HG02852 (cell line): ENCODE measurements around the gene ZNF627.
"Not testable (repeated sequence)": the region's sequence is repeated elsewhere in the genome, so short reads cannot be mapped to it uniquely, and the experiment has no call there.

ENCODE experiments used
- ATAC-seq: cut with Tn5 transposase; IDR thresholded peaks from one replicate; pipeline ENCODE4 v1.9.1; 2021; ENCODE audit warnings: mild to moderate bottlenecking, moderate library complexity; ENCODE audit not compliant: unreplicated experiment

ZNF627 gene

DNA sequence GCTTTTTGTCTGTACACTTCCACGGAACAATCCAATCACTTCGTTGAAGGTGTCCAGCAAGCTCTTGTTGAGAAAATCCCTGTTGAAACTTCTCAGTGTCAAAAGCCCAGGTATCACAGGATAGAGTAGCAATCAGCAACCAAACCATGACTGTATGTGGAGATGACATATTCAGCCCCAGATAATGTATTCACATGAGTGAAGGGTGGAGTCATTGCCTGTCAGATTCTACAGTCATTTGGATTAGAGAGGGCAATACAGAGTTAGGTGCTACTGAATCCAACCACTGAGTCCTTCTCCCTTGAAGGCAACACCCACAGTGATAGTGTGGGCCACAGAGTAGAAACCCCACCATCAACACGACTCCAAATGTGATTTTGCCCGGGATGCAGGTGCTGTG is 23.3 kb downstream of the ZNF627 start:
- no peak for ATAC-seq

DNA sequence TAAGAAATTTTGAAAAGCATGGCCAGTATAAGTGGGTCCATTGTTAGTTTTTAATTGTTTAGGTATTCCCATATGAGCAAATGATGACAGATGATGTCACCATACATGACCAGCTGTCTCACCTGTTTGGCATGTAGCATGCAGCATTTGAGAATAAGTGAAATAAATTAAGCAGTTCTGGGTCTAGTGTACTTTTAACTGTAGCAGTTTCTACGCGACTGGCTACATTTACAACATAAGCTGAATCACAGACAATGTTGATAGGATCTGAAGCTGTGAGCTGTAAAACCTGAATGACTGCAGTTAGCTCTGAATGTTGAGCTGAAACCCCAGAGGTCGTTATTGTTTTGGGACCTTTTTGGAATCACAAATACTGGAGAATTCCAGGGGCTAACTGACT is 25.1 kb downstream of the ZNF627 start:
- not testable (repeated sequence) for ATAC-seq

DNA sequence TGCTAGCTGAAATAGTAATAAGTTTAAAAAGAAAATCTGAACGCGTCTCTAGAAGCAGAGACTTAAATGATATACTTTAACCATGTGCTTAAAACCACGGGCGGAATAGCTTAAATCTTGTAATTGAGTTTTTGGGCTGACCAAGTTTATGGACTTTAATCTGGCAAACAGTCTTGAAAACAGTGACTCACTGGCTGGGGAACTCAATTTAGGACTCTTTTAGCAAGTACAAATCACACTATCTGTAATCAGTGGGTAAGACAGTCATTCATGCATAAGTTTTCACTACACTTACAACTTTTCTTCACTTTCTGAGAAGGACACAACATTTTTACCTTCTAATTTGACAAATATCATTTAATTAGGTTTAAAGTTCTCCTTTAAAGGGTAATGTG is 26.8 kb downstream of the ZNF627 start:
- ATAC-seq: no peak

DNA sequence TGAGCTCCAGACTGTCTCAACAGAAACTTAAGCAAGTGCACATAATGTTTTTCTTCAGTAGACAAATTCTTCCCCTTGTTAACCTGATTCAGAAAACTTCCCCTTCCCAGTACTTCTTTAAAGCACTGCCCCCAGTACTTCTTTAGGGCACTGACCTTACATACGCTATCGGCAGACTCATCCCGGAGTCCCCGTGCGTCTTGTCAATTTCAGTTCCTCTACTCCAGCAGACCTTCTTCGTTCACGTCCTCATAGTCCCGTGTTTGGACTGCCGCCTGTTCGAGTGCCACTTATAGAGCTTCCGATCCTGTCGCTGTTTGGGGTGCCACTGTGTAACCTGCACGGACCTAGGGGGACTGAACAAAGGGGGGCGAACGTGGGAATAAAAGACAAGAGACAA is 29.0 kb downstream of the ZNF627 start:
- no peak for ATAC-seq

DNA sequence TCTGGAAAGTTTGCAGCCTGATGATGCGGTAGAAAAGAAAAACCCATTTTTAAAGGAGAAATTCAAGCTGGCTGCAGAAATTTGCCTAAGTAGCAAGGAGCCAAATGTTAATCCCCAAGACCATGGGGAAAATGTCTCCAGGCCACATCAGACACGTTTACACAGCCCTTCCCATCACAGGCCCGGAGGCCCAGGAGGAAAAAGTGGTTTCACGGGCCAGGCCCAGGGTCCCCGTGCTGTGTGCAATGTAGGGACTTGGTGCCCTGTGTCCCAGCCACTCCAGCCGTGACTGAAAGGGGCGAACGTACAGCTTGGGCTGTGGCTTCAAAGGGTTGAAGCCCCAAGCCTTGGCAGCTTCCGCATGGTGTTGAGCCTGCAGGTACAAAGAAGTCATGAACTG is 35.9 kb downstream of the ZNF627 start:
- no peak for ATAC-seq

DNA sequence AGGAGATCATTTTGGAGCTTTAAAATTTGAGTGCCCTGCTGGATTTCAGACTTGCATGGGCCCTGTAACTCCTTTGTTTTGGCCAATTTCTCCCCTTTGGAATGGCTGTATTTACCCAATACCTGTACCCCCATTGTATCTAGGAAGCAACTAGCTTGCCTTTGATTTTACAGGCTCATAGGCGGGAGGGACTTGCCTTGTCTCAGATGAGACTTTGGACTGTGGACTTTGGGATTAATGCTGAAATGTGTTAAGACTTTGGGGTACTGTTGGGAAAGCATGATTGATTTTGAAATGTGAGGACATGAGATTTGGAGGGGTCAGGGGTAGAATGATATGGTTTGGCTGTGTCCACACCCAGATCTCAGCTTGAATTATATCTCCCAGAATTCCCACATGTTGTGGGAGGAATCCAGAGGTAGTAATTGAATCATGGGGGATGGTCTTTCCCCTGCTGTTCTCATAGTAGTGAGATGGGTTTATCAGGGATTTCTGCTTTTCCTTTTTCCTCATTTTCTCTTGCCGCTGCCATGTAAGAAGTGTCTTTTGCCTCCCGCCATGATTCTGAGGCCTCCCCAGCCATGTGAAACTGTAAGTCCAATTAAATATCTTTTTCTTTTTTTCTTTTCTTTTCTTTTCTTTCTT is 36.9 kb downstream of the ZNF627 start:
- not testable (repeated sequence) for ATAC-seq

DNA sequence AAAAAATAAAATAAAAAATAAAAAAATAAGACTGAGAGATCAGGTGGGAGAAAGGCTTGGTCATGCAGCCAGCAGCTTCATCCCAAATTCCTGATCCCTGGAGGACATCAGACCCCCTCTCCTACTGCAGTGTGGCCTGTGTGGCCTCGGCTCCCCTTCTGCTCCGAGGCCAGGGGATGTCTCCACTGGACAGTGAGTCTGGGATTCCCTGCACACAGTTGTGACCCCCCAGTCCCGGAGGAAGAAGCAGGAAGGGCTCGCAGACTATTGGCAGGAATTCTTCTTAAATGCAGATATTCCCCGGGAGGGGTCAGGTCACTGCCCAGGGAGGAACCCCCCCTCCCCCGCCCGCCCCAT is 41.9 kb downstream of the ZNF627 start:
- peak; percentile 22 for ATAC-seq

DNA sequence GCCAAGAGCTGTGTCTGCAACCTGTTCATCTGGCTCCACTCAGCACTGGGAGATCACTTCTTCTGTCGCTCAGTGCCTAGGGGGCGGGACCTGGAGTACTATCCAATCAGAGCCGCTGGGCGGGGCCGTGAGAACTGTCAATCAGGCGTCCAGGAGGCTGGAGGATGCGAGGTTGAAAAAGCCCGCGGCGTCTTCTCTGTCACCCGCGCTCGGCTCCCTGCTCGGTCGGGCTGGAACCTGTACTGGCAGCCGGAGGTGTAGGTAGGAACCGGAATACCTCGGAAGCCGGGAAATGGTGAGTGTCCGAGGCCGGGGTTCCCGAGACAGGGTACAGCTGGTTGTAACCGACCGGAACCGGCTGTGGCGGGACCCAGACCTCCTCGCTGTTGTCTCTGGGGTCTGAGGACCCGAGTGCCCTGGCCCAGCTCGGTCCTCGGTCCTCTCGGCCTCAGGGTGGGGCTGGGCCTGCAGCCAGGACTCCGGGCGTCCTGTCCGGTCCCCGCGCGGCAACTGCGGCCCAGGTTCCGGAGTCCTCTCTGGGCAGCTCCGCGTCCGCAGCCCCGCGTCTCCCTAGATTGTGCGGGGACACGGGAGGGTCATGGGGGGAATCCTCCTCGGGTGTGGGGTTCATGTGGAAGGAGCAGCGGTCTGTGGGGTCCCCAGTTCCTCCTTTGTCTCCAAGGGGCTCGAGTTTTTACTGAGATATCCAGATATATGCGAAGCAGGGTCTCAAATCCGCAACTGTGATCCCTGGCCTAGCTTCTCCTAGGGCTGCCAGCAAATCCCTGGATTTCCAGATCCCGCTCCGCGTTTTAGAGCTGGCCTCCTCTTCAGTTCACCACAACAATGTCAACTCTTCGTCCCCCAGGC is 42.6 kb downstream of the ZNF627 start:
- ATAC-seq: peak; percentile 98

DNA sequence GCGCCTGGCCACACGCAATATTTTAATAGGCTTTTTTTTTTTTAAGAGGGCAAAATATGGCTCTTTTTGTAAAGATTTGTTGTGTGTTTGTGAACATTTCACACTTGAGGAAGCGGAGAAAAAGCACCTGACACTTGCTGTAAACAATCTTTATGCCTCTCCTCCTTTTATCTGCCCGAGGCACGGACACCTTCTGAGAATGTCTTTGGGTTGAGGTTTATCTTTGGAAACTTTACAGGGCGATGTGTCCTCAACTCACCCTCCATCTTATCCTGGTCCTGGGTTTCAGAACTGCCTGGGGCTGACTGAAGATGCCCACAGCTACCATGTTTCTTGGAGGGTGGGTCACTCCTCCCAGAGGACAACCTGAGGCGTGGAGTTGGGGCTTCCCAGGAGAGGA is 44.0 kb downstream of the ZNF627 start:
- no peak for ATAC-seq

DNA sequence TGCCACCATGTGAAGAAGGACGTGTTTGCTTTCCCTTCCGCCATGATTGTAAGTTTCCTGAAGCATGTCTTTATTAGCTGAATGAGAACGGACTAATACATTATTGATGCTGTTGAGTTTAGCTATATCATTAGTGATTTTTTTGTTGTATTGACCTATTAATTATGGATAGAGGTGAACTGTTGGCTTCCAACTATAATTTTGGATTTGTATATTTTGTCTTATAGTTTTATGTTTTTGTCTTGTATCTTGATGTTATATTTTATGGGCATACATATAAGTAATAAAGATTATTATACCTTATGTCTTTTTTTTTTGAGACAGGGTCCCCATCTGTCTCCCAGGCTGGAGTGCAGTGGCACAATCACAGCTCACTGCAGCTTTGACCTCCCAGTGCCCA is 45.6 kb downstream of the ZNF627 start:
- ATAC-seq: no peak

DNA sequence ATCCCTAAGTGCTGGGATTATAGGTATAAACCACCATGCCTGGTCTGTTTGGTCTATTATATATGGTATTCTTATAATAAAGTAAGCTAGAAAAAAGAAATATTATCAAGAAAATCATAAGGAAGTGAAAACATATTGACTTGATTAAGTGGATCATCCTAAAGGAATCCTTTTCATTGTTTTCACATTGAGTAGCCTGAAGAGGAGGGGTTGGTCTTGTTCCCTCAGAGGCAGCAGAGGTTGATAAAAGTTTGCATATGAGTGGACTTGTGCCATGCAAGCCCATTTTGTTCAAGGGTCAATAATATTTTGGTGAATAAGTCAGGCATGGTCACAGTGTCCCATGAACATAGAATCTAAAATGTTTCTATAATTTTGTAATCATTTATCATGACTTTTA is 52.7 kb downstream of the ZNF627 start:
- no peak for ATAC-seq

DNA sequence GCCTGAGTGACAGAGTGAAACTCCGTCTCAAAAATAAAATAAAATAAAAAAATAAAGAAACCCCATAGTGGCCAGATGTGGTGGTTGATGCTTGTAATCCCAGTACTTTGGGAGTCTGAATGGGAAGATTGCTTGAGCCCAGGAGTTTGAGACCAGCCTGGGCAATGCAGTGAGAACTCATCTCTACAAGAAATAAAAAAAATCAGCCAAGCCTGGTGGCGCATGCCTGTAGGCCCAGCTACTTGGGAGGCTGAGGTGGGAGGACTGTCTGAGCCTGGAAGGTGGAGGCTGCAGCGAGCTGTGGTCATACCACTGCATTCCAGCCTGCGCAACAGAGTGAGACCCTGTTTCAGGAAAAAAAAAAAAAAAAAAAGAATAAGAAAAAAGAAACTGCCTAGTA is 53.8 kb downstream of the ZNF627 start:
- ATAC-seq: no peak

DNA sequence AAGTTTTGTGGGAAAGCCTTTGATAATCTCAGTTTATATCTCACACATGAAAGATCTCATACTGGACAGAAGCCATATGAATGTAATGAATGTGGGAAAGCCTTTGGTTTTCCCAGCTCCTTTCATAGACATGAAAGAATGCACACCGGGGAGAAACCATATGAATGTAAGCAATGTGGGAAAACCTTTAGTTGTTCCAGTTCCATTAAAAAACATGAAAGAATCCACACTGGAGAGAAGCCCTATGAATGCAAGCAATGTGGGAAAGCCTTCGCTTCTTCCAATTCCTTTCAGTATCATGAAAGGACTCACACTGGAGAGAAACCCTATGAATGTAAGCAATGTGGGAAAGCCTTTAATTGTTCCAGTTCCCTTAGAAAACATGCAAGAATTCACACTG is 54.8 kb downstream of the ZNF627 start:
- ATAC-seq: no peak

DNA sequence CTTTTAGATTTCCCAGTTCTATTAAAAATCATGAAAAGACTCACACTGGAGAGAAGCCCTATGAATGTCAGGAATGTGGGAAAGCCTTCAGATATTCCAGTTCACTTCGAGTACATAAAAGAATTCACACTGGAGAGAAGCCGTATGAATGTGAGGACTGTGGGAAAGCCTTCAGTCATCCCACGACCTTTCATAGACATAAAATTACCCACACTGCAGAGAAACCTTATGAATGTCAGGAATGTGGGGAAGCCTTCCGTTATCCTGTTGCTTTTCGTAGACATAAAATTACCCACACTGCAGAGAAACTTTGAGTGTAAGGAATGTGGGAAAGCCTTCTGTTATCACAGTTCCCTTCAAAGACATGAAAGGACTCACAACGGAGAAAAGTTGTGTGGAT is 55.2 kb downstream of the ZNF627 start:
- ATAC-seq: no peak

DNA sequence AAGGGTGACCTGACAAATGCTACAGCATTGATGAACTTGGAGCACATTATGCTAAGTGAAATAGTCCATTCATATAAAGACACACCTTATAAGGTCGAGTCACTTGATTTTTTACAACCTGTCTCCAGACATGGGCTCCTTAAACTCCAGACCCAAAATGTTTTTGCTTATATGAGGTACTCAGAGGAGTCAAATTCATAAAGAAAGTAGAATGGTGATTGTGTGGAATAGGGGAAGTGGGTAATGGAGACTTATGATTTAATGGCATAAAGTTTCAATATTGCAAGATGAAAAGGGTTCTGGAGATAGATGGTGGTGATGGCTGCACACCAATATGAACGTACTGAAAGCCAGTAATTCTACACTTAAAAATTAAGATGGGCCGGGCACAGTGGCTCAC is 59.3 kb downstream of the ZNF627 start:
- ATAC-seq: no peak

DNA sequence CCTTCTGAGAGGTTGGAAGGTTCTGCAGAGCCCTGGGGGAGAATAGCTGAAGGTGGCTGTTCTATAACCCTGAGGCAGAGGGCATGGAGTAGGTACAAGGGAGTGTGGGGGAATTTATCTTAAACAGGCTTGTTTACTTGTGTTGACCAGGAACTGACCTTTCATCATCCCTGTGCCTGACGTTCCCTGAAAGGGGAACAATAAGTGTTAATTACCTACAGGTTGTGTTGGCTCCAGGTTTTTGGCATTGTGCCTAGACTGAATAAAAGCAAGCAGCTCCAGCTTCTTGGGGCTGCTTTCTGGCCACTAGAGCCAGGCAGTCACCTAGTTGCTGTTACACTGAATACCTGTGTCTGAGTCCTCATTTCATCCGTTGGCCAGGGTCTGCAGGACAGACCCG is 60.0 kb downstream of the ZNF627 start:
- no peak for ATAC-seq

DNA sequence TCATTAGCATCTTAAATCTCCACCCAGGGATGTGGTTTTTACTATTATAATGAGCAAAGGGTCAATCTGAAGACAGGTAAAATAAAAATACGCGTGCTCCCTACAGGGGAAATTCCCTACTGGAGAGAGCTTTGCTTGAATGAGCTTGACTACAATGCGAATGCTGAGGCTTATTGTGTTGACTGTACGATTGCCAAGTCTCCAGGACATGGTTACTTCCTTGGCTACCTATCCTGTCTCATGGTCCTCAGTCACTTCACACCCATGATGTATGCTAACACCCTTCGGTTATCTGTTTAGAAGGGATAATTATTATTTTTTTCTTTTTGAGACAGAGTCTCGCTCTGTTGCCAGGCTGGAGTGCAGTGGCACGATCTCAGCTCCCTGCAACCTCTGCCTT is 61.7 kb downstream of the ZNF627 start:
- ATAC-seq: no peak

DNA sequence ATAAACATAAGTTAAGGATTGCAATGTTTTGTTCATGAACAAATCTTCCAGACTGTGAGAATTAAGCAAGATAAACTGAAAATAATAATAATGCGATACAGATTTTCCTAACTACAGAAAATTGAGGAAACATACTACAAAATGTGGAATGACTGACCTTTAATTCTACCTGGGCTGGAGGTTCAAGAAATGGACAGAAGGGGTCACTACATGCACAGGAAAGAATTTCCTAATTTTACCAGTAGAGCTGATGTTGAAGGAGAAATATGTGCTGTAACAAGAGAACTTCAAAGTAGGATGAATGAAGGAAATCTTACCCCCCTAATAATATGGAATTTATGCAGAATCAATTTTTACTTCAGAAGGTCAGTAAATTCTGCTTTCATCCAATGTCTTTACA is 62.3 kb downstream of the ZNF627 start:
- ATAC-seq: no peak

DNA sequence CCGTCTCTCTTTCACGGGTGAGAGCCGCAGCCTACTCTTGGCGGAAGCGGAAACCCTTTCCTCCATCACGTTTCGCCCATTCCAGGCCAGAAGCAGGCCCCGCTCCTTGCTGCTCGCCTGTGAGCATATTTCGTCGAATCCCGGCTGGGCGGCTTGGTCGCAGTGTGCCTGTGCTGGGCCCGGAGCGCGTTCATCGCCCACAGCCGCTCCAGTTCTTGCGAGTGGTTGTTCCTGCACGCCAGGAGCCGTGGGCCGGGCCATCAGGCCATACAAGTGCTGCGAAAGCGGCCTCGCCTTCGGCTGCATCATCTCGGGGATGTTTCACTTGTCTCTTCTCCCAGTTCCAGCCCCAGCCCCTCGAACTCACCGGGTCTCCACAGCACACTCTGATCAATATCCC is 65.0 kb downstream of the ZNF627 start:
- ATAC-seq: no peak

DNA sequence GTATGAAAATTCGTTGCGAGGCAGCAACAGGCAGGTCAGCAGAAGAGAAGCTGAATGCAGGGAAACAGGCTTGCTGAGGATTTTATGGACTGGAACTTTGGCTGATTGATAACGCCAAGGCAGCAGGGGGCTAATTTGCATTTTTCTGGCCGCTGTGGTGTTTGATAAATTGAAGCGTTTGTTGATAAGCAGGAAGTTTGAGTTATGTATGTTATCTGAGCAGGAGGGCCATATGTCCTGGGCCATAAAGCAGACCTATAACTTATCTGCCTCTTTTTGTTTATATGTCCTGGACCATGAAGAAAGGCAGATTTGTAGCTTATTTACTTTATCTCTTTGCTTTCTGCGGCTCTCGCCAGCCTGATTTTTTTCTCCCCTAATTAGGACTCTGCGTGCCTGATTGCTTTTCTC is 65.9 kb downstream of the ZNF627 start:
- ATAC-seq: no peak
